Ureter (tissue), 1 donor: ENCODE measurements around the gene AFG3L2. TPM values are rescaled to one million over a fixed set of nuclear protein-coding genes. Genes with fewer than 3 reads are reported as not detected.
A peak's percentile ranks its signal among the peaks of the same experiment; 100 is the strongest.

Experiments
- DNase-seq: peaks from one replicate; pipeline ENCODE4 v3.0.0-alpha.2; 2020; ENCODE audit warnings: low spot score
- total RNA-seq: library from RNA; stranded (reverse); gene quantifications from one replicate; pipeline ENCODE4 v1.2.4, GENCODE V29; 2023
- donor health status: DM: yes; HTN: yes; CAD: no.

Gene AFG3L2
- total RNA-seq, 1 donor from 2014 or later: 59.0 TPM

- DNase-seq: no peak
Measured at GRCh38 chr18:12361770-12362378, 15.2 kb downstream of the AFG3L2 start.

GRCh38 chr18:12359515-12359927 is 17.5 kb downstream of the AFG3L2 start:
- DNase-seq: no peak

GRCh38 chr18:12352188-12352587 is 24.8 kb downstream of the AFG3L2 start:
- no peak for DNase-seq

- DNase-seq: no peak
Measured at GRCh38 chr18:12347895-12348294, 29.1 kb downstream of the AFG3L2 start.

- no peak for DNase-seq
Measured at GRCh38 chr18:12346240-12346565, 30.8 kb downstream of the AFG3L2 start.

GRCh38 chr18:12345491-12346239 is 31.4 kb downstream of the AFG3L2 start:
- no peak for DNase-seq

- no peak for DNase-seq
Measured at GRCh38 chr18:12342661-12343060, 34.4 kb downstream of the AFG3L2 start.

- DNase-seq: no peak
Measured at GRCh38 chr18:12340945-12341660, 35.9 kb downstream of the AFG3L2 start.

GRCh38 chr18:12338382-12338781 is 38.6 kb downstream of the AFG3L2 start:
- DNase-seq: no peak

- DNase-seq: no peak
Measured at GRCh38 chr18:12336887-12337286, 40.1 kb downstream of the AFG3L2 start.

- no peak for DNase-seq
Measured at GRCh38 chr18:12336171-12336613, 40.8 kb downstream of the AFG3L2 start.

- no peak for DNase-seq
Measured at GRCh38 chr18:12335503-12335902, 41.5 kb downstream of the AFG3L2 start.

- no peak for DNase-seq
Measured at GRCh38 chr18:12334863-12335262, 42.2 kb downstream of the AFG3L2 start.

- no peak for DNase-seq
Measured at GRCh38 chr18:12334366-12334808, 42.6 kb downstream of the AFG3L2 start.

GRCh38 chr18:12333506-12334290 is 43.3 kb downstream of the AFG3L2 start:
- DNase-seq: no peak

- DNase-seq: no peak
Measured at GRCh38 chr18:12330766-12331165, 46.3 kb downstream of the AFG3L2 start.

- no peak for DNase-seq
Measured at GRCh38 chr18:12329125-12329698, 47.8 kb downstream of the AFG3L2 start.

- no peak for DNase-seq
Measured at GRCh38 chr18:12328179-12328823, 48.7 kb downstream of the AFG3L2 start.

- DNase-seq: peak; percentile 72
Measured at GRCh38 chr18:12327510-12328178, 49.4 kb downstream of the AFG3L2 start.

- DNase-seq: no peak
Measured at GRCh38 chr18:12326711-12327460, 50.1 kb downstream of the AFG3L2 start.
